ENCODE measurements around the gene PPIA.
A peak's percentile ranks its signal among the peaks of the same experiment; 100 is the strongest.
"Not testable (repeated sequence)": the region's sequence is repeated elsewhere in the genome, so short reads cannot be mapped to it uniquely, and the experiment has no call there.

Gene PPIA

GRCh38 chr7:44796034-44796503 is 412 bp upstream of the PPIA start:
- peak overlapping the region; percentile 97 for H3K4me3 ChIP-seq (ENCODE audit: low read depth, low read length)
- TF ChIP-seq, protein P1, sequence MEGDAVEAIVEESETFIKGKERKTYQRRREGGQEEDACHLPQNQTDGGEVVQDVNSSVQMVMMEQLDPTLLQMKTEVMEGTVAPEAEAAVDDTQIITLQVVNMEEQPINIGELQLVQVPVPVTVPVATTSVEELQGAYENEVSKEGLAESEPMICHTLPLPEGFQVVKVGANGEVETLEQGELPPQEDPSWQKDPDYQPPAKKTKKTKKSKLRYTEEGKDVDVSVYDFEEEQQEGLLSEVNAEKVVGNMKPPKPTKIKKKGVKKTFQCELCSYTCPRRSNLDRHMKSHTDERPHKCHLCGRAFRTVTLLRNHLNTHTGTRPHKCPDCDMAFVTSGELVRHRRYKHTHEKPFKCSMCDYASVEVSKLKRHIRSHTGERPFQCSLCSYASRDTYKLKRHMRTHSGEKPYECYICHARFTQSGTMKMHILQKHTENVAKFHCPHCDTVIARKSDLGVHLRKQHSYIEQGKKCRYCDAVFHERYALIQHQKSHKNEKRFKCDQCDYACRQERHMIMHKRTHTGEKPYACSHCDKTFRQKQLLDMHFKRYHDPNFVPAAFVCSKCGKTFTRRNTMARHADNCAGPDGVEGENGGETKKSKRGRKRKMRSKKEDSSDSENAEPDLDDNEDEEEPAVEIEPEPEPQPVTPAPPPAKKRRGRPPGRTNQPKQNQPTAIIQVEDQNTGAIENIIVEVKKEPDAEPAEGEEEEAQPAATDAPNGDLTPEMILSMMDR (IDR thresholded peaks at IDR 0.05; ENCODE audit: low read depth, low read length, missing control alignments), result no peak
- DNase-seq (ENCODE audit: low read depth), result no peak
- in situ Hi-C loops (cut with HindIII; ENCODE audit: low sequenced_read_pairs), result no loop called here

DNA sequence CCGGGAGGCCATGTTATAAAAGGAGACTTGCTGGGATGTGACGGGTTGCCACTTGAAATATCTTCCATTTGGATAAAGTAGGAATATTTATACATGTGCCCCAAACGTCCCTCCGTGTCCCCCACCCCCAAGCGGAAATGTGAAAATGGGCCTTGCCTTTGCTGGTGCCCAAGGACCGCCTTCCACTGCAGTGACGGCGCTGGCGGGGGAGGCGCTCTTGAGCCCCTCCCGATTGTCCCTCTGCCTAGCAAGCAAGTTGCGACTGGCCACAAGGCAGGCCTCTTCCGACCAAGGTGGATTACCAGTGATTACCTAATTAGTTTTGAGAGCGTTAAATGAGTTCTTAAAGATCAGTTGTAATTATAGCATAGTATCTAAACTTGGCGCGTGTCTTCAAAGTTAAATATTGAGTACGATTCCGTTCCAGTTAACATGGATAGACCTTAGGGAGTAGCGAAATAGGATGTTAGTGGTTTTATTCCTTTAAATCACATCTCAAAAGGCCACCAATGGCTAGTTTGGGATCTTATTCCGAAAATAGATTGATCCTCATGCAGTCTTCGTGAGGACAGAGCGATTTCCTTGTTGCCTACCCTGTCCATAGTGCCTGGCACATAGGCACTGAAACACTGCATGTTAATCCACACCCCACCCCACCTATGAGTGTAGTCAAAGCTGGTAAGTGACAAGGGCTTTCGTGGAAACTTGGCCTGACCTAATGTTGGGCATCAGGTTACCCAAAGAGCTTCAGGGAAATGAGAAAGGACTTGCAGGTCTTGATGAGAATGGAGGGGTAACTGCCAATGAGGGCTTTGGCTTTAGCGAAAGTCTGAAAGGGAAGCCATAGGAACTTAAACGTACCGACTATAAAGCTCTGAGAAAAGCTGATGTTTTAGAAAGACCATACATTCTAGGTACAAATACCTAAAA is 1.1 kb downstream of the PPIA start:
- in situ Hi-C loops (cut with HindIII; ENCODE audit: low sequenced_read_pairs), result no loop called here
- peak; percentile 53 for DNase-seq (ENCODE audit: low read depth)
- peak overlapping the region; percentile 97 for H3K4me3 ChIP-seq (ENCODE audit: low read depth, low read length)
- TF ChIP-seq, protein P1 (IDR thresholded peaks at IDR 0.05; ENCODE audit: low read depth, low read length, missing control alignments), result peak; percentile 44

- no peak for DNase-seq (ENCODE audit: low read depth)
- TF ChIP-seq, protein P1 (IDR thresholded peaks at IDR 0.05; ENCODE audit: low read depth, low read length, missing control alignments), result no peak
- H3K4me3 ChIP-seq (ENCODE audit: low read depth, low read length), result peak overlapping the region; percentile 97
- in situ Hi-C loops (cut with HindIII; ENCODE audit: low sequenced_read_pairs), result no loop called here
These were observed 2.3 kb downstream of the PPIA start for GRCh38 chr7:44798649-44799305.

DNA sequence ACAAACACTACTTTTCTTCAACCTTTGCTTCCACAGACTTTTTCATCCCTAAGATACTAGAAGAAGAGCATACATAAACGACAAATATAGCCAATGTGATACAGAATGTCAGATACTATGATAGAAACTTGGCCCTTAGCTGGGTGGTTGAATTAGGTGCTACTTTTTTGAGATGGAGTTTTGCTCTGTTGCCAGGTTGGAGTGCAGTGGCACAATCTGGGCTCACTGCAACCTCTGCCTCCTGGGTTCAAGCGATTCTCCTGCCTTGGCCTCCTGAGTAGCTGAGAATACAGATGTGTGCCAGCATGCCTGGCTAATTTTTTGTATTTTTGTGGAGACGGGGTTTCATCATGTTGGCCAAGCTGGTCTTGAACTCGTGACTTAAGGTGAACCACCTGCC is 3.5 kb downstream of the PPIA start:
- TF ChIP-seq, protein P1 (IDR thresholded peaks at IDR 0.05; ENCODE audit: low read depth, low read length, missing control alignments), result no peak
- no peak overlapping the region for H3K4me3 ChIP-seq (ENCODE audit: low read depth, low read length)
- in situ Hi-C loops (cut with HindIII; ENCODE audit: low sequenced_read_pairs), result loop anchor here (25.0 kb wide), 1 partner anchor 213 kb away; the partner anchor contains the start of gene TMED4
- no peak for DNase-seq (ENCODE audit: low read depth)

- TF ChIP-seq, protein P1 (IDR thresholded peaks at IDR 0.05; ENCODE audit: low read depth, low read length, missing control alignments), result no peak
- no peak for DNase-seq (ENCODE audit: low read depth)
- in situ Hi-C loops (cut with HindIII; ENCODE audit: low sequenced_read_pairs), result loop anchor here (25.0 kb wide), 1 partner anchor 215 kb away; the partner anchor contains the start of gene TMED4
- H3K4me3 ChIP-seq (ENCODE audit: low read depth, low read length), result no peak overlapping the region
These were observed 5.4 kb downstream of the PPIA start for GRCh38 chr7:44801890-44802289.

- TF ChIP-seq, protein P1 (IDR thresholded peaks at IDR 0.05; ENCODE audit: low read depth, low read length, missing control alignments), result no peak
- DNase-seq (ENCODE audit: low read depth), result no peak
- no peak overlapping the region for H3K4me3 ChIP-seq (ENCODE audit: low read depth, low read length)
- in situ Hi-C loops (cut with HindIII; ENCODE audit: low sequenced_read_pairs), result loop anchor here (25.0 kb wide), 1 partner anchor 215 kb away; the partner anchor contains the start of gene TMED4
These were observed 6.0 kb downstream of the PPIA start for GRCh38 chr7:44802418-44803025.

- not testable (repeated sequence) for DNase-seq (ENCODE audit: low read depth); H3K4me3 ChIP-seq (ENCODE audit: low read depth, low read length)
- in situ Hi-C loops (cut with HindIII; ENCODE audit: low sequenced_read_pairs), result loop anchor here (25.0 kb wide), 1 partner anchor 217 kb away; the partner anchor contains the start of gene TMED4
These were observed 7.5 kb downstream of the PPIA start for GRCh38 chr7:44803828-44804519.
